ENCODE data around the gene HDDC2.

Gene HDDC2

DNA sequence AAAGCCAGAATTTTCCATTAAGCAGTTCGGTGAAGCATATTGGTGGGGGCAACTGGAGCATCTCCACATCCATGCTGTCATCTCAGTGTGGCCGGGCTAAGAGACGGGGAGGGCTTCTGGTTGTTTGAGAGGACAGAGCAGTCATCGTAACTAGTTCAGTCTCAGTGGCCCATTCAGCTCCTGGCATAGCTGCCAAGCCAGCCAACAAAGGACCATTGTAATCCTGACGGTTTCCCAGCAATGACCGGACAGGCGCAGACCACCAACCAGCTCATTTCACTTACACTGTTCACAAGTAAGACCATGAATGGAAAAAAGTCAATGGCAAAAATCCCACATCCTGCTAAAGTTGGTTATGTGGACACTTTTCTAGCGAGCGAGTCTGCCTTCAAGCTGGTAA, 14.9 kb upstream of the HDDC2 start:
- no peak overlapping the region for H2AFZ ChIP-seq (ENCODE audit: low read depth)
- TF ChIP-seq, protein P1, sequence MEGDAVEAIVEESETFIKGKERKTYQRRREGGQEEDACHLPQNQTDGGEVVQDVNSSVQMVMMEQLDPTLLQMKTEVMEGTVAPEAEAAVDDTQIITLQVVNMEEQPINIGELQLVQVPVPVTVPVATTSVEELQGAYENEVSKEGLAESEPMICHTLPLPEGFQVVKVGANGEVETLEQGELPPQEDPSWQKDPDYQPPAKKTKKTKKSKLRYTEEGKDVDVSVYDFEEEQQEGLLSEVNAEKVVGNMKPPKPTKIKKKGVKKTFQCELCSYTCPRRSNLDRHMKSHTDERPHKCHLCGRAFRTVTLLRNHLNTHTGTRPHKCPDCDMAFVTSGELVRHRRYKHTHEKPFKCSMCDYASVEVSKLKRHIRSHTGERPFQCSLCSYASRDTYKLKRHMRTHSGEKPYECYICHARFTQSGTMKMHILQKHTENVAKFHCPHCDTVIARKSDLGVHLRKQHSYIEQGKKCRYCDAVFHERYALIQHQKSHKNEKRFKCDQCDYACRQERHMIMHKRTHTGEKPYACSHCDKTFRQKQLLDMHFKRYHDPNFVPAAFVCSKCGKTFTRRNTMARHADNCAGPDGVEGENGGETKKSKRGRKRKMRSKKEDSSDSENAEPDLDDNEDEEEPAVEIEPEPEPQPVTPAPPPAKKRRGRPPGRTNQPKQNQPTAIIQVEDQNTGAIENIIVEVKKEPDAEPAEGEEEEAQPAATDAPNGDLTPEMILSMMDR (conservative IDR thresholded peaks at IDR 0.05; ENCODE audit: low read depth, low read length), result no peak
- no peaks in the 10 kb centered on the region for H3K79me2 ChIP-seq (ENCODE audit: insufficient read depth, low read depth)
- no peak overlapping the region for H3K4me3 ChIP-seq (IDR thresholded peaks at IDR 0.05; ENCODE audit: insufficient read depth, low read depth, low read length)
- no peak overlapping the region for H3K27ac ChIP-seq
- no peaks in the 10 kb centered on the region for H4K20me1 ChIP-seq (ENCODE audit: insufficient read depth)
- no peaks in the 10 kb centered on the region for H3K27me3 ChIP-seq (ENCODE audit: insufficient read depth, low read depth)
- H3K4me2 ChIP-seq, result no peak overlapping the region
- no peaks in the 10 kb centered on the region for H3K4me1 ChIP-seq (ENCODE audit: low read depth, poor library complexity, severe bottlenecking)
- no peaks in the 10 kb centered on the region for H3K36me3 ChIP-seq (ENCODE audit: insufficient read depth)
- H3K9ac ChIP-seq, result no peak overlapping the region

DNA sequence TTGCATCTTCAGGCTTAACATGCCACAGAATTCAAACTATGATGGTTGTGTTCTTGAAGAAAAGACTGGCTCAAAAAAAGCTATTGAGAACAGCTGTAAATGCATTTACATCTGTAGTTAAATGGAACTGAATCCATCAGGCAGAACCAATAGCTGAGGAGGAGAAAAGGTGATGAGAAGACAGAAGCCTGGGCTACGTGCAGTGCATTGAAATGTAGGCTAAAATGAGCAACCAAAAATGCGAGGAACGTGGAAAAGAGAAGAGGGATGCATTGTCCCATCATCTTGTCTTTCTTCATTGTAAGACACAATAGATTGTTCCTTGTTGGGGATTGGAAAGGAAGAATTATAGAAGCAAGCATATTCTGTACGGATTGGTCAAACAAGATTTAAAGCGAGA, 13.8 kb upstream of the HDDC2 start:
- TF ChIP-seq, protein P1 (conservative IDR thresholded peaks at IDR 0.05; ENCODE audit: low read depth, low read length), result no peak

DNA sequence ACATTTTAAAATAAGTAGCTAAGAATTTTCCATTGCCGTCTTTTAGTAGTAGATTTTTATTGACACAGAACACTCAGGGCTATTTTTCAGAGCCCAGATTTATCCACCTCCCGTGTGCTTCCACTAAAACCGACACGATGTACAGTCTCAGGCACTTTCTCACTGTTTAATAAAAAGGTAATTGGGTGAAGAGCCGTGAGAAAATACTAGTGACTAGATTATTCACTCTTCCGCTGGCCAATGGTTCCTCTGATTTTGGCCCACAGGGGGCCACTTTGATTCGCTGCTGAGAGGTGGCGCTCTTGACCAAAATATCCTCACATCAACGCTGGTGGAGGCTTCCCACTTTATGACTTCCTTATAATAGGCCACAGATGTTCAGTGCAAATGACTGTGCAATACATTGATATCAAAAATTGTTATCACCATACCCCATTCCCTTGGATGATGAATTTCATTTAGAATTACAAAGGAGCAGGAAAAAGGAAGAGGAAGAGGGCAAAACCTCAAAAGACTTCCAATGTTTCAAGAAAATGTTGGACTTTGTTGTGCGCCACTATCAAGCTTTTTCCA, 12.3 kb upstream of the HDDC2 start:
- Histone ChIP-seq H2AFZ (ENCODE audit: low read depth) (no peak overlapping the region), H3K4me2 (no peak overlapping the region)
- TF ChIP-seq, protein P1 (conservative IDR thresholded peaks at IDR 0.05; ENCODE audit: low read depth, low read length), result peak; percentile 76

More for the DNA sequence above, 13.8 kb upstream of the HDDC2 start:
- Histone ChIP-seq H3K4me3 (IDR thresholded peaks at IDR 0.05; ENCODE audit: insufficient read depth, low read depth, low read length) (no peak overlapping the region), H3K9ac (no peak overlapping the region), H3K36me3 (ENCODE audit: insufficient read depth) (no peaks in the 10 kb centered on the region), H3K4me2 (no peak overlapping the region), H3K27me3 (ENCODE audit: insufficient read depth, low read depth) (no peaks in the 10 kb centered on the region), H3K27ac (no peak overlapping the region), H2AFZ (ENCODE audit: low read depth) (no peak overlapping the region), H3K4me1 (ENCODE audit: low read depth, poor library complexity, severe bottlenecking) (no peaks in the 10 kb centered on the region), H4K20me1 (ENCODE audit: insufficient read depth) (no peaks in the 10 kb centered on the region), H3K79me2 (ENCODE audit: insufficient read depth, low read depth) (no peaks in the 10 kb centered on the region)

DNA sequence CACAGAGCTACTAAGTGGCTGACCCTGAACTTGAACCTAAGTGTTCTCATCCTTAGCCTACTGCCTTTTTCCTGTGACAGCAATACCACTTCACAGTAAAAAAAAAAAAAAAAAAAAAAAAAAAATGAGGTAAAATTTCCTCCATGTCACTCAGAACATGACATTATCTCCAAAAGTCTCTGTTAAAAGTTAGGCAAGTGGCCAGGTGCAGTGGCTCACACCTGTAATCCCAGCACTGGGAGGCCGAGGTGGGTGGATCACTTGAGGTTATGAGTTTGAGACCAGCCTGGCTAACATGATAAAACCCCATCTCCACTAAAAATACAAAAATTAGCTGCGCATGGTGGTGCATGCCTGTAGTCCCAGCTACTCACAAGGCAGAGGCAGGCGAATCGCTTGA, 11.2 kb upstream of the HDDC2 start:
- Histone ChIP-seq H3K27me3 (ENCODE audit: insufficient read depth, low read depth) (no peaks in the 10 kb centered on the region), H3K36me3 (ENCODE audit: insufficient read depth) (no peaks in the 10 kb centered on the region), H3K79me2 (ENCODE audit: insufficient read depth, low read depth) (no peaks in the 10 kb centered on the region), H3K4me1 (ENCODE audit: low read depth, poor library complexity, severe bottlenecking) (no peaks in the 10 kb centered on the region), H3K27ac (no peak overlapping the region), H3K4me2 (no peak overlapping the region), H3K4me3 (IDR thresholded peaks at IDR 0.05; ENCODE audit: insufficient read depth, low read depth, low read length) (no peak overlapping the region), H2AFZ (ENCODE audit: low read depth) (no peak overlapping the region), H4K20me1 (ENCODE audit: insufficient read depth) (no peaks in the 10 kb centered on the region), H3K9ac (no peak overlapping the region)
- TF ChIP-seq, protein P1 (conservative IDR thresholded peaks at IDR 0.05; ENCODE audit: low read depth, low read length), result no peak

More for the DNA sequence above, 12.3 kb upstream of the HDDC2 start:
- no peak overlapping the region for H3K27ac ChIP-seq
- no peak overlapping the region for H3K4me3 ChIP-seq (IDR thresholded peaks at IDR 0.05; ENCODE audit: insufficient read depth, low read depth, low read length)
- H4K20me1 ChIP-seq (ENCODE audit: insufficient read depth), result no peaks in the 10 kb centered on the region
- no peaks in the 10 kb centered on the region for H3K4me1 ChIP-seq (ENCODE audit: low read depth, poor library complexity, severe bottlenecking)
- H3K79me2 ChIP-seq (ENCODE audit: insufficient read depth, low read depth), result no peaks in the 10 kb centered on the region
- H3K9ac ChIP-seq, result no peak overlapping the region
- H3K27me3 ChIP-seq (ENCODE audit: insufficient read depth, low read depth), result no peaks in the 10 kb centered on the region
- H3K36me3 ChIP-seq (ENCODE audit: insufficient read depth), result no peaks in the 10 kb centered on the region

Data from KMS-11 (cell line).